Measurements from ENCODE around the gene PIWIL4.

The PIWIL4 gene

GRCh38 chr11:94658386-94658785 lies 91.2 kb downstream of the PIWIL4 start:
- Mint-ChIP-seq H3K4me1 (peaks cover 9% of the 10 kb centered on the region), H3K4me3 (no peak overlapping the region), H3K9me3 (peaks cover 4% of the 10 kb centered on the region), H3K27me3 (ENCODE audit: low read depth) (peaks cover 4% of the 10 kb centered on the region), H3K36me3 (ENCODE audit: low read depth) (no peaks in the 10 kb centered on the region), H3K27ac (no peak overlapping the region)
- TF ChIP-seq CTCF (IDR thresholded peaks at IDR 0.05; ENCODE audit: unreplicated experiment in 3 of 3), result no peak

GRCh38 chr11:94658888-94659287 lies 91.7 kb downstream of the PIWIL4 start:
- H3K27me3 Mint-ChIP-seq (ENCODE audit: low read depth), result peaks cover 4% of the 10 kb centered on the region
- H3K4me1 Mint-ChIP-seq, result peaks cover 9% of the 10 kb centered on the region
- H3K36me3 Mint-ChIP-seq (ENCODE audit: low read depth), result no peaks in the 10 kb centered on the region
- no peak overlapping the region for H3K27ac Mint-ChIP-seq
- H3K4me3 Mint-ChIP-seq, result no peak overlapping the region
- H3K9me3 Mint-ChIP-seq, result peaks cover 4% of the 10 kb centered on the region
- TF ChIP-seq CTCF (IDR thresholded peaks at IDR 0.05; ENCODE audit: unreplicated experiment in 3 of 3), result no peak

GRCh38 chr11:94661444-94661843 lies 94.3 kb downstream of the PIWIL4 start:
- peaks cover 4% of the 10 kb centered on the region for H3K27me3 Mint-ChIP-seq (ENCODE audit: low read depth)
- no peaks in the 10 kb centered on the region for H3K4me1 Mint-ChIP-seq
- no peaks in the 10 kb centered on the region for H3K36me3 Mint-ChIP-seq (ENCODE audit: low read depth)
- H3K9me3 Mint-ChIP-seq, result peaks cover 4% of the 10 kb centered on the region
- TF ChIP-seq CTCF (IDR thresholded peaks at IDR 0.05; ENCODE audit: unreplicated experiment in 3 of 3), result no peak
- no peak overlapping the region for H3K27ac Mint-ChIP-seq
- no peak overlapping the region for H3K4me3 Mint-ChIP-seq

- no peaks in the 10 kb centered on the region for H3K36me3 Mint-ChIP-seq (ENCODE audit: low read depth)
- H3K9me3 Mint-ChIP-seq, result peaks cover 4% of the 10 kb centered on the region
- H3K27ac Mint-ChIP-seq, result no peak overlapping the region
- no peak for TF ChIP-seq CTCF (IDR thresholded peaks at IDR 0.05; ENCODE audit: unreplicated experiment in 3 of 3)
- H3K4me3 Mint-ChIP-seq, result no peak overlapping the region
- no peaks in the 10 kb centered on the region for H3K27me3 Mint-ChIP-seq (ENCODE audit: low read depth)
- no peaks in the 10 kb centered on the region for H3K4me1 Mint-ChIP-seq
Observed at GRCh38 chr11:94662065-94662779, 95.1 kb downstream of the PIWIL4 start.

- Mint-ChIP-seq H3K27ac (no peak overlapping the region), H3K36me3 (ENCODE audit: low read depth) (no peaks in the 10 kb centered on the region), H3K4me1 (peaks cover 3% of the 10 kb centered on the region), H3K4me3 (no peak overlapping the region), H3K27me3 (ENCODE audit: low read depth) (peaks cover 1% of the 10 kb centered on the region), H3K9me3 (peaks cover 4% of the 10 kb centered on the region)
- TF ChIP-seq CTCF (IDR thresholded peaks at IDR 0.05; ENCODE audit: unreplicated experiment in 3 of 3), result no peak
Observed at GRCh38 chr11:94662846-94663390, 95.8 kb downstream of the PIWIL4 start.

GRCh38 chr11:94664346-94664745 lies 97.2 kb downstream of the PIWIL4 start:
- Mint-ChIP-seq H3K27ac (no peak overlapping the region), H3K4me1 (peaks cover 17% of the 10 kb centered on the region), H3K4me3 (no peak overlapping the region), H3K9me3 (peaks cover 4% of the 10 kb centered on the region), H3K27me3 (ENCODE audit: low read depth) (peaks cover 4% of the 10 kb centered on the region), H3K36me3 (ENCODE audit: low read depth) (no peaks in the 10 kb centered on the region)
- TF ChIP-seq CTCF (IDR thresholded peaks at IDR 0.05; ENCODE audit: unreplicated experiment in 3 of 3), result no peak
